Neural progenitor cell (in vitro differentiated cells): ENCODE data around the gene ERMARD.

Experiments
- EZH2 ChIP-seq: fragments of 200-600 bp; sonication (generic); IDR thresholded peaks from 2 replicates; pipeline ENCODE4 v1.6.1; 2017; ENCODE audit warnings: antibody characterized with exemption, mild to moderate bottlenecking, moderate library complexity
- EZH2phosphoT487 ChIP-seq: fragments of 200-600 bp; sonication (generic); IDR thresholded peaks from 2 replicates; pipeline ENCODE4 v1.6.1; 2017; ENCODE audit warnings: antibody characterized with exemption
- TF ChIP-seq, protein P1 (sequence below): fragments of 200-600 bp; sonication (generic); IDR thresholded peaks from 2 replicates; pipeline ENCODE4 v1.5.1; 2017; ENCODE audit warnings: antibody characterized with exemption, mild to moderate bottlenecking

GRCh38 chr6:169805242-169805838, 53.9 kb downstream of the ERMARD start:
- TF ChIP-seq, protein P1, sequence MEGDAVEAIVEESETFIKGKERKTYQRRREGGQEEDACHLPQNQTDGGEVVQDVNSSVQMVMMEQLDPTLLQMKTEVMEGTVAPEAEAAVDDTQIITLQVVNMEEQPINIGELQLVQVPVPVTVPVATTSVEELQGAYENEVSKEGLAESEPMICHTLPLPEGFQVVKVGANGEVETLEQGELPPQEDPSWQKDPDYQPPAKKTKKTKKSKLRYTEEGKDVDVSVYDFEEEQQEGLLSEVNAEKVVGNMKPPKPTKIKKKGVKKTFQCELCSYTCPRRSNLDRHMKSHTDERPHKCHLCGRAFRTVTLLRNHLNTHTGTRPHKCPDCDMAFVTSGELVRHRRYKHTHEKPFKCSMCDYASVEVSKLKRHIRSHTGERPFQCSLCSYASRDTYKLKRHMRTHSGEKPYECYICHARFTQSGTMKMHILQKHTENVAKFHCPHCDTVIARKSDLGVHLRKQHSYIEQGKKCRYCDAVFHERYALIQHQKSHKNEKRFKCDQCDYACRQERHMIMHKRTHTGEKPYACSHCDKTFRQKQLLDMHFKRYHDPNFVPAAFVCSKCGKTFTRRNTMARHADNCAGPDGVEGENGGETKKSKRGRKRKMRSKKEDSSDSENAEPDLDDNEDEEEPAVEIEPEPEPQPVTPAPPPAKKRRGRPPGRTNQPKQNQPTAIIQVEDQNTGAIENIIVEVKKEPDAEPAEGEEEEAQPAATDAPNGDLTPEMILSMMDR = no peak
- no peak for TF ChIP-seq EZH2phosphoT487
- no peak for TF ChIP-seq EZH2
